GM10248 (cell line): Measurements from ENCODE around the gene CCL17.

Experiments
- CTCF ChIA-PET: fragments of 300-600 bp; sonication (Branson Sonifier 250); formaldehyde crosslinking; extraction: SDS; loops from one replicate; lab custom pipeline; 2021; ENCODE audit warnings: antibody characterized with exemption; lab: Yijun Ruan, JAX
- POLR2A ChIA-PET: fragments of 350-650 bp; sonication (Branson Sonifier 250); formaldehyde crosslinking; extraction: SDS; loops from one replicate; lab custom pipeline; 2020; ENCODE audit warnings: antibody characterized with exemption; lab: Yijun Ruan, JAX
- DNase-seq: peaks from one replicate; pipeline ENCODE4 v3.0.0; 2012; ENCODE audit errors: extremely low spot score
- TF ChIP-seq, protein P1 (sequence below): IDR thresholded peaks from 2 replicates; pipeline ENCODE4 v1.5.1; 2012; ENCODE audit warnings: mild to moderate bottlenecking, low read depth; ENCODE audit errors: extremely low read depth, missing control alignments, control extremely low read depth

Gene CCL17

DNA sequence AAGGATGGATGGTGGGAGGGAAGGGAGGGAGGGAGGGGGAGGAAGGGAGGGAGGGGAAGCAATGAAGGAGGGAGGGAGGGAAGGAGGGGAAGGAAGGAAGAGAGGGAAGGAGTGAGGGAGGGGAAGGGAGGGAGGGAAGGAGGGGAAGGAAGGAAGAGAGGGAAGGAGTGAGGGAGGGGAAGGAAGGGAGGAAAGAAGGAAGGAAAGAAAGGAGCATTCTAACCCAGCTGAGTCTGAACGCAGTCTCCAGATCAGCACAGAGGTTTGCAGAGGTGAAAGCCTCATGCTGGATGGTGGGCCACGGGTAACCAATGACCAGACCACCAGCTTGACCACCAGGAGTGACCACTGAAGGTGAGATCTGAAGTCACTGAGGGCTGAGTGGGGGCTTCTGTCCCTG is 18.6 kb downstream of the CCL17 start:
- DNase-seq: no peak
- ChIA-PET POLR2A (no interaction called here), CTCF (interaction anchor here (1.3 to 17.8 kb wide), 9 partner anchors 10 to 336 kb away, joined by 3 to 454 read pairs (median 4); partner anchors contain the start of genes CIAPIN1 and COQ9)
- TF ChIP-seq, protein P1, sequence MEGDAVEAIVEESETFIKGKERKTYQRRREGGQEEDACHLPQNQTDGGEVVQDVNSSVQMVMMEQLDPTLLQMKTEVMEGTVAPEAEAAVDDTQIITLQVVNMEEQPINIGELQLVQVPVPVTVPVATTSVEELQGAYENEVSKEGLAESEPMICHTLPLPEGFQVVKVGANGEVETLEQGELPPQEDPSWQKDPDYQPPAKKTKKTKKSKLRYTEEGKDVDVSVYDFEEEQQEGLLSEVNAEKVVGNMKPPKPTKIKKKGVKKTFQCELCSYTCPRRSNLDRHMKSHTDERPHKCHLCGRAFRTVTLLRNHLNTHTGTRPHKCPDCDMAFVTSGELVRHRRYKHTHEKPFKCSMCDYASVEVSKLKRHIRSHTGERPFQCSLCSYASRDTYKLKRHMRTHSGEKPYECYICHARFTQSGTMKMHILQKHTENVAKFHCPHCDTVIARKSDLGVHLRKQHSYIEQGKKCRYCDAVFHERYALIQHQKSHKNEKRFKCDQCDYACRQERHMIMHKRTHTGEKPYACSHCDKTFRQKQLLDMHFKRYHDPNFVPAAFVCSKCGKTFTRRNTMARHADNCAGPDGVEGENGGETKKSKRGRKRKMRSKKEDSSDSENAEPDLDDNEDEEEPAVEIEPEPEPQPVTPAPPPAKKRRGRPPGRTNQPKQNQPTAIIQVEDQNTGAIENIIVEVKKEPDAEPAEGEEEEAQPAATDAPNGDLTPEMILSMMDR: no peak

DNA sequence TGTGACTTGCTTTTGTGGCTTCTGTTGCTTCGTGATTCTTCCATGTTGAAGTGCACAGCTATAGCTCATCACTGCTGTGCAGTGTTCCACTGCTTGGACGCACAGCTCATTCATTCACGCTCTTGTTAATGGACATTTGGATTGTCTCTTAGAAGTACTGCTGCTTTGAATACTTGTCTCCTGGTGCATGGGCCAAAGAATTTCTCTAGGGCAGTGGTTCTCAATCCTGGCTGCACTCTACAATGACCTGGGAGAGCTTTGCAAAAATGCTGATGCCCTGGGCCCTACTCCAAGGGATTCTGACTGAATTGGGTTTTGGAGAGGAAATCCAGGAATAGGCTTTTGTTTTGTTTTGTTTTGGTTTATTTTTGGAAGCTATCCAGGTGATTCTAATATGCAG is 20.0 kb downstream of the CCL17 start:
- TF ChIP-seq, protein P1: no peak
- ChIA-PET CTCF (interaction anchor here (1.4 to 17.8 kb wide), 4 partner anchors 7 to 120 kb away, joined by 4 to 454 read pairs (median 18); no protein-coding TSS in a partner anchor), POLR2A (interaction anchor here (0.5 kb wide), 1 partner anchor 47 kb away, joined by 3 read pairs; no protein-coding TSS in a partner anchor)
- no peak for DNase-seq

DNA sequence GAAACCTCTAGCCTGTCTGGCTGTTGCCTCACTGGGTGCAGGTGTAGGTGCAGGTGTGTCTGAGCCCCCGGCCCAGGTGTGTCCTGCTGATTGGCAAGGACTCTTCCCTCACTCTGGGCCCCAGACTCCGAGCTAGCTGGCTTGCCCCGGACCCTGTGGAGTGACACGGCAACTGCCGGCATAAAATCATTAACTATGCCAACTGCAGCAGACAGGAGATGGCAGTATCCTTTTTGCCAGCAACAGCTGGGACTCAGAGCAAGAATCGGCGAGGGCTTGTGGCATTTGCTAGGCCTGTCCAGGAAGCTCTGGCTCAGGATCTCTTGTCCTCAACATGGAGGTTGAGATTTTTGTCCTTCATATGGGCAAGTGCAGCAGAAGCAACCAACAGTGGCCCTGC is 21.8 kb downstream of the CCL17 start:
- TF ChIP-seq, protein P1: no peak
- no peak for DNase-seq
- CTCF ChIA-PET: interaction anchor here (2.9 to 17.8 kb wide), 3 partner anchors 9 to 122 kb away, joined by 17 to 454 read pairs (median 18); no protein-coding TSS in a partner anchor
- POLR2A ChIA-PET: no interaction called here

DNA sequence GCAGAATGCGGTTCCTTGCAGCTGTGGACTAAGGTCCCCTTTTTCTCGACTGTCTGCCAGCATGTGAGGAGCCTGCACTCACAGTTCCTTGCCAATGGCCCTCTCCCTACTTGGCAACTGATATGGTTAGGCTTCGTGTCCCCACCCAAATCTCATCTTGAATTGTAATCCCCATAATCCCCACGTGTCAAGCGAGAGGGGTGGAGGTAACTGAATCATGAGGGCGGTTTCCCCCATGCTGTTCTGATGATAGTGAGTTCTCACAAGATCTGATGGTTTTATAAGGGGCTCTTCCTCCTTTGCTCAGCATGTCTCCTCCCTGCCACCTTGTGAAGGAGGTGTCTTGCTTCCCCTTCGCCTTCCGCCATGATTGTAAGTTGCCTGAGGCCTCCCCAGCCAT is 22.7 kb downstream of the CCL17 start:
- no peak for DNase-seq
- POLR2A ChIA-PET: no interaction called here
- CTCF ChIA-PET: interaction anchor here (2.9 to 17.8 kb wide), 3 partner anchors 10 to 123 kb away, joined by 17 to 454 read pairs (median 18); no protein-coding TSS in a partner anchor
- TF ChIP-seq, protein P1: no peak

DNA sequence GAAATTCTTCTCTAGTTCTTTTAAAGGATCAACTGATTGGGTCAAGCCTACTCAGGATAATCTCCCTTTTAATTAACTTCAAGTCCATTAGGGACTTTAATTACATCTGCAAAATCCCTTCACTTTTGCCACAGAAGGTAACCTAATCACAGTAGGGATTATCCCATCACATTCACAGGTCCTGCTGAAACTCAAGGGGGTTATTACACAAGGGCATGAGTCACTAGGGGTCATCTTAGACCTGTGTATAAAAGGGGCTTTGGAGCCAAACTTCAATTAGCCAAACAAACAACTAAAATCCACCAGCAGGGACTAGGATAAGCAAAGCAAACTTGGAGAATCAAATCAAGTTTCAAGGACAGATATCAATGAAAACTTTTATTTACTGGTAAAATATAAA is 23.3 kb downstream of the CCL17 start:
- no peak for DNase-seq
- ChIA-PET POLR2A (no interaction called here), CTCF (no interaction called here)
- TF ChIP-seq, protein P1: no peak

DNA sequence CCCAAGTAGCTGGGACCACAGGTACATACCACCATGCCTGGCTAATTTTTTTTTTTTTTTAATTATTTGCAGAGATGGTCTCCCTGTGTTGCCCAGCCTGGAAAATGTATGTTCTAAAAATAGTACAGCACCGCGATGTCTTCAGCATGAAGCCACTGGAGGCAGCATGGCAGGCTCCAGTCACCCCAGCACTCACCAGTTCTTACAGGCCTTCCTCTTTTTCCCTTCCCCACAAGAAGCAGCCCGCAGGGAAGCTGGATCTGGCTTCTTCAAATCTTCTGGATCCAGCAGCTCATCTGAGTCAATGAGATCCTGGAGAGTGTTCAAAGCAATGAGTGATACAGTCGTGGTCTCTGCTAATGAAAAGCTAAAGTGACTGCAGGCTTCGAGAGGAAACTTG is 26.4 kb downstream of the CCL17 start:
- ChIA-PET POLR2A (no interaction called here), CTCF (interaction anchor here (1.5 to 5.4 kb wide), 3 partner anchors 13 to 129 kb away, joined by 3 to 49 read pairs (median 9); partner anchors contain the start of gene POLR2C)
- DNase-seq: no peak
- TF ChIP-seq, protein P1: no peak
